Activated T-cell treated with anti-CD3 and anti-CD28 coated beads for 48 hours (primary cell): ENCODE results near the gene PRKG1.
"Not testable (repeated sequence)": the region's sequence is repeated elsewhere in the genome, so short reads cannot be mapped to it uniquely, and the experiment has no call there.

ENCODE experiments used
- DNase-seq: peaks from one replicate; pipeline ENCODE4 v3.0.0-alpha.2; 2020; ENCODE audit warnings: low read depth

Gene PRKG1

GRCh38 chr10:51658000-51658399 is 583.7 kb downstream of the PRKG1 start:
- DNase-seq = no peak

GRCh38 chr10:51659344-51659743 is 585.1 kb downstream of the PRKG1 start:
- DNase-seq = no peak

- DNase-seq = no peak
Observed at GRCh38 chr10:51663086-51663485, 588.8 kb downstream of the PRKG1 start.

GRCh38 chr10:51666456-51666855 is 592.2 kb downstream of the PRKG1 start:
- DNase-seq = no peak

- no peak for DNase-seq
Observed at GRCh38 chr10:51667678-51668335, 593.5 kb downstream of the PRKG1 start.

GRCh38 chr10:51668336-51668689 is 594.0 kb downstream of the PRKG1 start:
- no peak for DNase-seq

GRCh38 chr10:51669041-51669440 is 594.8 kb downstream of the PRKG1 start:
- DNase-seq = no peak

- DNase-seq = no peak
Observed at GRCh38 chr10:51672039-51672535, 597.8 kb downstream of the PRKG1 start.

- DNase-seq = no peak
Observed at GRCh38 chr10:51675088-51675487, 600.8 kb downstream of the PRKG1 start.

- no peak for DNase-seq
Observed at GRCh38 chr10:51679841-51680240, 605.6 kb downstream of the PRKG1 start.

- DNase-seq = no peak
Observed at GRCh38 chr10:51683031-51683691, 608.9 kb downstream of the PRKG1 start.

- no peak for DNase-seq
Observed at GRCh38 chr10:51685768-51686167, 611.5 kb downstream of the PRKG1 start.

- no peak for DNase-seq
Observed at GRCh38 chr10:51687296-51687695, 613.0 kb downstream of the PRKG1 start.

GRCh38 chr10:51688826-51689225 is 614.5 kb downstream of the PRKG1 start:
- not testable (repeated sequence) for DNase-seq

GRCh38 chr10:51689536-51689935 is 615.2 kb downstream of the PRKG1 start:
- DNase-seq = no peak

- DNase-seq = no peak
Observed at GRCh38 chr10:51691135-51691534, 616.8 kb downstream of the PRKG1 start.

GRCh38 chr10:51694086-51694768 is 619.9 kb downstream of the PRKG1 start:
- DNase-seq = no peak

- DNase-seq = no peak
Observed at GRCh38 chr10:51696251-51696650, 622.0 kb downstream of the PRKG1 start.

GRCh38 chr10:51698473-51699063 is 624.3 kb downstream of the PRKG1 start:
- no peak for DNase-seq

- no peak for DNase-seq
Observed at GRCh38 chr10:51699145-51699474, 624.8 kb downstream of the PRKG1 start.

- DNase-seq = peak; percentile 81
Observed at GRCh38 chr10:51699475-51700227, 625.4 kb downstream of the PRKG1 start, which contains the start of gene CSTF2T. Gene CSTF2T, minus strand, starts transcription at chr10:51699595. Its CDS starts 46 bp downstream, at chr10:51699549.

GRCh38 chr10:51700228-51700817 is 626.0 kb downstream of the PRKG1 start:
- no peak for DNase-seq
